NCI-H2227 treated with DMSO at 0.1 percent for 48 hours (cell line): ENCODE data around the gene PTPN7.

Source experiments
- DNase-seq: peaks from one replicate; lab custom pipeline; 2025; lab: John Stamatoyannopoulos, UW

Gene PTPN7

DNA sequence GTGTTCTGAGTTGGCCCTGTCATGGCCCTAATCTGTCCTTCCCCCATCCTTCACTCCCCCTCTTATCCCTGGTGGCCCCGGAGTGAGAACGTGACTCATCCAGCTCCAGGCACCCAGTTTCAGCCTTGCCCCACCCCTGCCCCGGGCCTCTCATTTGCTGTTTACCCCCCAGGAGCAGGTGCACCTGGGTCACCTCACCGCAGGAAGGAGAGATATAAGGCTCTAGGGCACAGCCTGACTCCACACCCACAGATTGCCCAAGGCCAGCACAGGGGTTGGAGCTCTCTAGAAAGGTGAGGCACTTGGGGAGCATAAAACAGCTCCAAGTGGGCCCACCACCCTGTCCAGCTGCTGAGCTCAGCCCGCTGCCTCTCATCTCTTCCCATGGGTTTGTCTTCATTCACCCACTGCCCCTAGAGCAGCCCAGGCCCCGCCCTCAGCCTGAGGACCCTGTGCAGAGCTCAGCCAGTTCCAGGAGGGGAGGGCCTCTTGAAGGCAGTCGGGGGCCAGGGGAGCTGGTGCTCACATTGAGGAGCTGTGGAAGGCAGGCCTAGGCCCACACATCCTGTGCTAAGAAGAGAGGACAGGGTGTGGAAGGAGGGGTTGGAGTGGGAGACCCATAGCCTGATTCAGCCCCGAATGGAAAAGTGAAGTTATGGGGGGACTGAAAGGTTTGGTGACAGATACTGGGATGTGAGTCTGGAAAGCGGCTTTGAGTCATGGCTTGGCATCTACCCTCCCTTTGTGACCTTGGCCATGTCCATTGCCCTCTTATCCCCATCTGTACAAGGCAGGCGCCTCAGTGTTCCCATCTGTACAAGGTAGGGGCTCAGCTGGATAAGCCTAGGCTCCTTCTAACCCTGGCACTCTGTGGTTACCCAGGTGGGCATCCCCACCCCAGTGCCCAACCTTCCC is 53.8 kb downstream of the PTPN7 start:
- no peak for DNase-seq

DNA sequence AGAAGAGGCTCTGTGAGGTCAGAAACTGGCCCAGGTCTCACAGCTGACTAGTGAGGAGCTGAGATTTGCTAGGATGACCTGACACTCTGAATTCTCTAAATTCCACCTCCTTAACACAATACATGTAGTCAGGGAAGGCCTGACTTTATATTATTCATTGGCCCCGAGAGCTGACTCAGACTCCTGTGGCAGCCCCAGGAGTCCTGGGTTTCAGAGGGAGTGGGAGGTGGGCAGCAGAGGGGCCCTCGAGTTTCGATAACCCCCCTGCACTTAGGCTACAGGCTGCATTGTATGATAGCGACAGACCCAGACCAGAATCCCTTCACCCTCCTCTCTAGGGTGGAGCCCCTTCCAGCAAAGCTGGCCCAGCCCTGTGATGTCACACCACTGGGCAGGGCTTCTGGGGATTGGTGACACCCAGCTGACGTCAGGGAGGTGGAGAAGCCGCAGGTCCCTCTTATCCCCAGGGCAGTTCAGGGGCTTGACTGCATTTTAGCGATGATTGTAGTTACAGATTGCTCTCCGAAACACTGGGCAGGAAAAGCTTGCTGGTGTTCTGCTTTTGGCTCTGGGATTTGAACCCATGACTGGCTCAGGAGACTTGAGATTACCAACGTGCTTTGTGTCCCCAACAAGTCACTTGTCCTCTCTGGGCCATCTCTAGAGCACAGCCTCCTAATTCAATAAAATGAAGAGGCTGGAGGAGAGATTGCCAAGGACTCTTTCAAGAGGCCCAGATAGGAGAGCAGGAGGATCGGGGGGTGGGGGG is 54.6 kb downstream of the PTPN7 start:
- DNase-seq = no peak

DNA sequence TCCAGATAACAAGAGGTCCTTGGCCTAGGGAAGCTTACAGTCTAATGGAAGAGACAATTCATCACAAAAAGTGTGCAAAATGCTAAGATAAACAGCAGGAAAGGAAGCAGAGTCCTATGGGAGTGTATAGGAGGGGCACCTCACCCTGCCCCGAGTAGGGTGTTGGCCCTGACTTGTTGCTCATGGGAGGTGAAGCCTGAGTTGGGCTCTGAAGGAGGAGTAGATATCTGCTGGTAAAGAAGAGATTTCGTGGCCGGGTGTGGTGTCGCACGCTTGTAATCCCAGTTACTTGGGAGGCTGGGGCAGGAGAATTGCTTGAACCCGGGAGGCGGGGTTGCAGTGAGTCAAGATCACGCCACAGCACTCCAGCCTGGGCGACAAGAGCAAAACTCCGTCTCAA is 56.3 kb downstream of the PTPN7 start:
- no peak for DNase-seq

DNA sequence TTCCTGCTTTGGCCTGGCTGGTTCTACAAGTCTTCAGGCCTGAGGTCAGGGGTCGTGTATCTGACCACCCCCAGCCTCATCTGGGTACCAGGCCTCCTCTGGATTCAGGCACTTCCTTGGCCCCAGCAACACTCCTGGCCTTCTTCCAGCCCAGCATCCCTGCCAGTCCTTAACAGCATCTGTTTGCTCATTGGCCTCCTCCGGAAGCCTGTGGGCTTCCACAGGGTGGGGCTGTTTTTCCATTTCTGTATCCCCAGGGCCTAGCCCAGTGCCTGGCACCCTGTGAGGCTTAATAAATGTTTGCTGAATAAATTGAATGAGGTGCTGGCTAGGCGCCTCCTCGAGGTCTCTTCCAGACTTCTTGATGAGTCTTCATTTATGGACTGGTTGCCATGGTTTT is 59.2 kb downstream of the PTPN7 start:
- DNase-seq = no peak
